RPMI8226 (cell line): ENCODE data around the gene ERCC6.

Source experiments
- DNase-seq: peaks from one replicate; pipeline ENCODE4 v3.0.0-alpha.2; 2015

The ERCC6 gene

GRCh38 chr10:49508654-49509053 is 30.3 kb downstream of the ERCC6 start:
- no peak for DNase-seq

- no peak for DNase-seq
Observed at GRCh38 chr10:49508249-49508648, 30.7 kb downstream of the ERCC6 start.

- no peak for DNase-seq
Observed at GRCh38 chr10:49505589-49505988, 33.3 kb downstream of the ERCC6 start.

- no peak for DNase-seq
Observed at GRCh38 chr10:49505076-49505475, 33.8 kb downstream of the ERCC6 start.

- DNase-seq, result no peak
Observed at GRCh38 chr10:49504528-49504927, 34.4 kb downstream of the ERCC6 start.

GRCh38 chr10:49502358-49502757 is 36.6 kb downstream of the ERCC6 start:
- DNase-seq, result no peak

GRCh38 chr10:49500412-49500811 is 38.5 kb downstream of the ERCC6 start:
- DNase-seq, result no peak

- no peak for DNase-seq
Observed at GRCh38 chr10:49499305-49499851, 39.5 kb downstream of the ERCC6 start.

- DNase-seq, result no peak
Observed at GRCh38 chr10:49498425-49498824, 40.5 kb downstream of the ERCC6 start.

- no peak for DNase-seq
Observed at GRCh38 chr10:49497358-49497757, 41.6 kb downstream of the ERCC6 start.

GRCh38 chr10:49488056-49488717 is 50.7 kb downstream of the ERCC6 start:
- no peak for DNase-seq

- no peak for DNase-seq
Observed at GRCh38 chr10:49486738-49487137, 52.2 kb downstream of the ERCC6 start.

GRCh38 chr10:49486009-49486408 is 52.9 kb downstream of the ERCC6 start:
- no peak for DNase-seq

- no peak for DNase-seq
Observed at GRCh38 chr10:49484486-49485235, 54.3 kb downstream of the ERCC6 start.

GRCh38 chr10:49478819-49479218 is 60.1 kb downstream of the ERCC6 start:
- no peak for DNase-seq

GRCh38 chr10:49474901-49475300 is 64.0 kb downstream of the ERCC6 start:
- no peak for DNase-seq

GRCh38 chr10:49471532-49471931 is 67.4 kb downstream of the ERCC6 start:
- no peak for DNase-seq

- DNase-seq, result no peak
Observed at GRCh38 chr10:49465736-49466135, 73.2 kb downstream of the ERCC6 start.
